GM12864 (cell line): ENCODE results near the gene MYL5.
A peak's percentile ranks its signal among the peaks of the same experiment; 100 is the strongest.

Experiments
- DNase-seq: peaks from one replicate; pipeline ENCODE4 v3.0.0-alpha.2; 2011; ENCODE audit warnings: low read depth
- H3K4me3 ChIP-seq: 2 replicates; pipeline ENCODE4 v1.5.1; 2011; ENCODE audit warnings: mild to moderate bottlenecking, low read depth, low read length, control low read depth
- CTCF ChIP-seq: IDR thresholded peaks from 2 replicates; pipeline ENCODE4 v1.5.1; 2011; ENCODE audit warnings: low read depth, mild to moderate bottlenecking, moderate library complexity, low read length, control low read depth, inconsistent platforms; ENCODE audit errors: missing control alignments

The MYL5 gene

GRCh38 chr4:674172-675035, at the start of gene MYL5, which contains the start of gene ATP5ME:
Gene MYL5, plus strand, starts transcription at chr4:674542. Its CDS starts 3,485 bp downstream, at chr4:678027.
Gene ATP5ME, minus strand, starts transcription at chr4:674276. Its CDS starts 29 bp downstream, at chr4:674247.
- peak within 1 kb of the TSS; percentile 93 for H3K4me3 ChIP-seq
- TF ChIP-seq CTCF, result peak; percentile 99
- DNase-seq, result peak; percentile 88

GRCh38 chr4:624705-625590, 49.4 kb upstream of the MYL5 start, which contains the start of gene PDE6B:
Gene PDE6B, plus strand, starts transcription at chr4:625573. Its CDS starts 54 bp downstream, at chr4:625627.
- H3K4me3 ChIP-seq, result no peak within 1 kb of the TSS
- DNase-seq, result no peak
- TF ChIP-seq CTCF, result no peak

GRCh38 chr4:625631-626161, 48.6 kb upstream of the MYL5 start:
- no peak for DNase-seq

GRCh38 chr4:626201-627091, 47.9 kb upstream of the MYL5 start:
- no peak for TF ChIP-seq CTCF
- no peak for DNase-seq

More at GRCh38 chr4:625631-626161, 48.6 kb upstream of the MYL5 start:
- no peak for TF ChIP-seq CTCF
- no peak overlapping the region for H3K4me3 ChIP-seq

GRCh38 chr4:627347-628125, 46.8 kb upstream of the MYL5 start:
- no peak for DNase-seq
- TF ChIP-seq CTCF, result no peak

More at GRCh38 chr4:626201-627091, 47.9 kb upstream of the MYL5 start:
- H3K4me3 ChIP-seq, result no peak overlapping the region

More at GRCh38 chr4:627347-628125, 46.8 kb upstream of the MYL5 start:
- H3K4me3 ChIP-seq, result no peak overlapping the region
